ENCODE results near the gene SIGLEC7. TPM values are rescaled to one million over a fixed set of nuclear protein-coding genes. Genes with fewer than 3 reads are reported as not detected.

The SIGLEC7 gene
- polyA plus RNA-seq, 1 of the 3 experiments (the other 2 are of a cell fraction): not detected

- DNase-seq: no peak
- Histone ChIP-seq H3K36me3 (replicated peaks in 1 of 2; ENCODE audit: control insufficient read depth in 1 of 2, insufficient read depth in 2 of 2, low read length in 1 of 2) (no peaks in the 10 kb centered on the region), H3K9me3 (no peaks in the 10 kb centered on the region), H2AFZ (ENCODE audit: low read depth) (no peak overlapping the region), H4K20me1 (ENCODE audit: insufficient read depth) (no peaks in the 10 kb centered on the region), H3K4me2 (no peak overlapping the region), H3K27me3 (ENCODE audit: insufficient read depth) (peaks cover 13% of the 10 kb centered on the region; the same call in 1 of the 2 replicates), H3K4me3 (ENCODE audit: low read depth in 2 of 2, low read length in 1 of 2) (no peak overlapping the region), H3F3A (replicated peaks; ENCODE audit: insufficient read depth) (no peaks in the 10 kb centered on the region), H3K9ac (no peak overlapping the region), H3K9me2 (no peaks in the 10 kb centered on the region), H3K4me1 (ENCODE audit: control insufficient read depth in 1 of 2, insufficient read depth in 2 of 2, low read depth in 1 of 2, low read length in 1 of 2) (no peaks in the 10 kb centered on the region), H3K27ac (ENCODE audit: low read depth in 2 of 2, low read length in 1 of 2) (no peak overlapping the region), H3K79me2 (ENCODE audit: insufficient read depth) (no peaks in the 10 kb centered on the region)
- ChIA-PET POLR2A (no interaction called here), CTCF (no interaction called here)
- 3% methylated on average over 1 of the region's 1 CpG for WGBS (ENCODE audit: low lambda C conversion rate)
- TF ChIP-seq RAD21 (IDR thresholded peaks at IDR 0.05; ENCODE audit: low read length) (no peak), RFX5 (IDR thresholded peaks at IDR 0.05; ENCODE audit: low read length) (no peak), EP300 (IDR thresholded peaks at IDR 0.05; ENCODE audit: borderline replicate concordance in 1 of 2, low read depth in 1 of 2, low read length in 1 of 2) (no peak), PBX3 (IDR thresholded peaks at IDR 0.05) (no peak), YY1 (IDR thresholded peaks at IDR 0.05; ENCODE audit: low read depth) (no peak), POLR2AphosphoS5 (IDR thresholded peaks at IDR 0.05; ENCODE audit: low read depth, low read length) (no peak), SMC3 (IDR thresholded peaks at IDR 0.05; ENCODE audit: low read depth, low read length) (no peak), TEAD4 (IDR thresholded peaks at IDR 0.05; ENCODE audit: borderline replicate concordance, insufficient read depth) (no peak), GATA2 (CRISPR knock-in tag; IDR thresholded peaks at IDR 0.05) (no peak), NFIC (IDR thresholded peaks at IDR 0.05; ENCODE audit: borderline replicate concordance) (no peak), GABPA (IDR thresholded peaks at IDR 0.05; ENCODE audit: low read depth) (no peak), MXI1 (IDR thresholded peaks at IDR 0.05; ENCODE audit: low read depth, low read length) (no peak), ELF1 (IDR thresholded peaks at IDR 0.05) (no peak), NRF1 (IDR thresholded peaks at IDR 0.05; ENCODE audit: low read depth, low read length) (no peak), SIN3A (IDR thresholded peaks at IDR 0.05; ENCODE audit: borderline replicate concordance, low read depth, low read length) (no peak)
- TF ChIP-seq, protein P1, sequence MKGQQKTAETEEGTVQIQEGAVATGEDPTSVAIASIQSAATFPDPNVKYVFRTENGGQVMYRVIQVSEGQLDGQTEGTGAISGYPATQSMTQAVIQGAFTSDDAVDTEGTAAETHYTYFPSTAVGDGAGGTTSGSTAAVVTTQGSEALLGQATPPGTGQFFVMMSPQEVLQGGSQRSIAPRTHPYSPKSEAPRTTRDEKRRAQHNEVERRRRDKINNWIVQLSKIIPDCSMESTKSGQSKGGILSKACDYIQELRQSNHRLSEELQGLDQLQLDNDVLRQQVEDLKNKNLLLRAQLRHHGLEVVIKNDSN (IDR thresholded peaks at IDR 0.05; ENCODE audit: borderline replicate concordance, low read depth): no peak
Observed at GRCh38 chr19:51161266-51161665, 19.2 kb downstream of the SIGLEC7 start.

DNA sequence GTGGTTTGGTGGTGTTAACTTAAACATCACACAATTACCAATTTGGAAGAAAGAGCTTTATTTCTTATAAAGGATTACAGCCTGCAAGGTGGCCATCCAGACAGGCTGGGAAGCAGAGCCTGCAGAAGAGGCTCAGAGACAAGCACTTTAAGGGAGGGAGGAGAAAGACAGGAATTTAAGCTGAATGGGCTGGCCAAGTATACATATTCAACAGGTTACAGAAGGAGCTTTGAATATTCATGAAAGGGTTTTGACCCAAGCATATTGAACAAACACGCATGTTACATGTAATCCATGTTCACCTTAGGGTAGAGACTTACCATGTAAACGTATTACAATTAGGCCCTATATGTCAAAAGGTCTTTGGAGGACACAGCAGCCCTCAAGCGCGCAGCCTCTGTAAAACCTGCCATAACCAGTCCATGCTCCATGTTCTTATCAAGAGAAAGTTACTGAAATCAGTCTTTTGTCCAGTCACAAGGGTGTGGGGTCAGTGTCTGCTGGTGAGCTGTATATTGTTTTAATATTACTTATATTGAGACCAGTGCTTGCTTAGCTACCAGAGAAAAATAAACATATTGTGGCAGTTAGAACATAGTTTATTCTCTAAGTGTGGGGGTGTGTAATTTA is 19.9 kb downstream of the SIGLEC7 start:
- no peaks in the 10 kb centered on the region for H3K36me3 ChIP-seq (replicated peaks in 1 of 2; ENCODE audit: control insufficient read depth in 1 of 2, insufficient read depth in 2 of 2, low read length in 1 of 2)
- H3K4me1 ChIP-seq (ENCODE audit: control insufficient read depth in 1 of 2, insufficient read depth in 2 of 2, low read depth in 1 of 2, low read length in 1 of 2): no peaks in the 10 kb centered on the region
- no peaks in the 10 kb centered on the region for H3K79me2 ChIP-seq (ENCODE audit: insufficient read depth)
- no peak for DNase-seq
- H3K9ac ChIP-seq: no peak overlapping the region
- no peaks in the 10 kb centered on the region for H3K9me2 ChIP-seq
- no peaks in the 10 kb centered on the region for H4K20me1 ChIP-seq (ENCODE audit: insufficient read depth)
- H3K4me3 ChIP-seq (ENCODE audit: low read depth in 2 of 2, low read length in 1 of 2): no peak overlapping the region
- CTCF ChIA-PET: no interaction called here
- WGBS (ENCODE audit: low lambda C conversion rate): 18% methylated on average over 4 of the region's 4 CpGs
- no peak for TF ChIP-seq SIN3A (IDR thresholded peaks at IDR 0.05; ENCODE audit: borderline replicate concordance, low read depth, low read length)
- no peak for TF ChIP-seq PBX3 (IDR thresholded peaks at IDR 0.05)
- TF ChIP-seq RAD21 (IDR thresholded peaks at IDR 0.05; ENCODE audit: low read length): no peak
- no peak for TF ChIP-seq FOXM1 (IDR thresholded peaks at IDR 0.05; ENCODE audit: low read depth)
- TF ChIP-seq SMC3 (IDR thresholded peaks at IDR 0.05; ENCODE audit: low read depth, low read length): no peak
- TF ChIP-seq RFX5 (IDR thresholded peaks at IDR 0.05; ENCODE audit: low read length): no peak
- no peak for TF ChIP-seq IRF3 (IDR thresholded peaks at IDR 0.05; ENCODE audit: low read depth, low read length)
- TF ChIP-seq MXI1 (IDR thresholded peaks at IDR 0.05; ENCODE audit: low read depth, low read length): no peak
- TF ChIP-seq, protein P1 (IDR thresholded peaks at IDR 0.05; ENCODE audit: borderline replicate concordance, low read depth): no peak
- no peak for TF ChIP-seq ELF1 (IDR thresholded peaks at IDR 0.05)
- TF ChIP-seq JUND (IDR thresholded peaks at IDR 0.05): no peak
- no peak for TF ChIP-seq GABPA (IDR thresholded peaks at IDR 0.05; ENCODE audit: low read depth)
- no peak for TF ChIP-seq POLR2AphosphoS5 (IDR thresholded peaks at IDR 0.05; ENCODE audit: low read depth, low read length)
- no peak overlapping the region for H2AFZ ChIP-seq (ENCODE audit: low read depth)
- no peak overlapping the region for H3K27ac ChIP-seq (ENCODE audit: low read depth in 2 of 2, low read length in 1 of 2)
- H3K27me3 ChIP-seq (ENCODE audit: insufficient read depth): peaks cover 20% of the 10 kb centered on the region; the same call in 1 of the 2 replicates
- H3F3A ChIP-seq (replicated peaks; ENCODE audit: insufficient read depth): no peaks in the 10 kb centered on the region
- POLR2A ChIA-PET: no interaction called here
- no peaks in the 10 kb centered on the region for H3K9me3 ChIP-seq
- H3K4me2 ChIP-seq: no peak overlapping the region

Data from SK-N-SH (cell line).